Astrocyte (in vitro differentiated cells and primary cell): Measurements from ENCODE around the gene PTTG1. TPM values are rescaled to one million over a fixed set of nuclear protein-coding genes. Genes with fewer than 3 reads are reported as not detected.

Experiments used
- DNase-seq: peaks from one replicate; pipeline ENCODE4 v3.0.0-alpha.2; 2010; ENCODE audit warnings: low read depth
- FAIRE-seq: peaks from 2 replicates; lab custom pipeline; 2011; peaks lifted over from hg19 to GRCh38; lab: Jason Lieb, UNC
- H2AFZ ChIP-seq: 2 replicates; pipeline ENCODE4 v1.6.0; 2012; ENCODE audit warnings: low read depth, low read length, inconsistent platforms
- H3K27ac ChIP-seq: 2 replicates; pipeline ENCODE4 v1.5.1; 2011; ENCODE audit warnings: low read depth, low read length, inconsistent platforms
- H3K27me3 ChIP-seq: 2 replicates; pipeline ENCODE4 v1.6.0; 2011; ENCODE audit warnings: low read length, inconsistent platforms; ENCODE audit not compliant: insufficient read depth
- H3K36me3 ChIP-seq: 2 replicates; pipeline ENCODE4 v1.5.1; 2011; ENCODE audit warnings: low read length, inconsistent platforms; ENCODE audit not compliant: insufficient read depth
- H3K4me1 ChIP-seq: 2 replicates; pipeline ENCODE4 v1.5.1; 2011; ENCODE audit warnings: low read length, inconsistent platforms; ENCODE audit not compliant: insufficient read depth
- H3K4me2 ChIP-seq: 2 replicates; pipeline ENCODE4 v1.6.0; 2012; ENCODE audit warnings: low read length, inconsistent platforms
- H3K4me3 ChIP-seq: 2 replicates; pipeline ENCODE4 v1.5.1; 2011; ENCODE audit warnings: low read depth, mild to moderate bottlenecking, low read length, inconsistent platforms; ENCODE audit not compliant: insufficient read depth
- H3K79me2 ChIP-seq: 2 replicates; pipeline ENCODE4 v1.6.0; 2012; ENCODE audit warnings: mild to moderate bottlenecking, low read length, inconsistent platforms; ENCODE audit not compliant: insufficient read depth
- H3K9ac ChIP-seq: 2 replicates; pipeline ENCODE4 v1.6.0; 2012; ENCODE audit warnings: mild to moderate bottlenecking, low read length, inconsistent platforms
- H3K9me3 ChIP-seq: 2 replicates; pipeline ENCODE4 v1.5.1; 2012; ENCODE audit warnings: low read depth, mild to moderate bottlenecking, low read length, inconsistent platforms; ENCODE audit not compliant: insufficient read depth
- H4K20me1 ChIP-seq: 2 replicates; pipeline ENCODE4 v1.6.0; 2012; ENCODE audit warnings: low read length, inconsistent platforms; ENCODE audit not compliant: insufficient read depth
- H3K27ac Mint-ChIP-seq: one replicate; pipeline ENCODE4 v1.8.0; 2021; ENCODE audit warnings: mild to moderate bottlenecking, mixed read lengths; ENCODE audit not compliant: unreplicated experiment
- H3K27me3 Mint-ChIP-seq: one replicate; pipeline ENCODE4 v1.8.0; 2021; ENCODE audit warnings: low read depth, mixed read lengths; ENCODE audit not compliant: unreplicated experiment
- H3K36me3 Mint-ChIP-seq: one replicate; pipeline ENCODE4 v1.8.0; 2021; ENCODE audit warnings: low read depth, mixed read lengths; ENCODE audit not compliant: unreplicated experiment
- H3K4me1 Mint-ChIP-seq: one replicate; pipeline ENCODE4 v1.8.0; 2021; ENCODE audit warnings: low read depth, mixed read lengths; ENCODE audit not compliant: unreplicated experiment
- H3K4me3 Mint-ChIP-seq: one replicate; pipeline ENCODE4 v1.8.0; 2021; ENCODE audit warnings: mild to moderate bottlenecking, moderate library complexity, mixed read lengths; ENCODE audit not compliant: unreplicated experiment
- H3K9me3 Mint-ChIP-seq: one replicate; pipeline ENCODE4 v1.8.0; 2021; ENCODE audit warnings: mild to moderate bottlenecking, mixed read lengths; ENCODE audit not compliant: unreplicated experiment
- EZH2 ChIP-seq: IDR thresholded peaks from 2 replicates; pipeline ENCODE4 v1.6.1; 2012; ENCODE audit warnings: mild to moderate bottlenecking, low read length, inconsistent platforms; ENCODE audit not compliant: insufficient read depth
- total RNA-seq: library from RNA; stranded (reverse); gene quantifications from 2 replicates; pipeline ENCODE4 v1.2.1, GENCODE V29; 2021
- TF ChIP-seq, protein P1 (sequence below): IDR thresholded peaks from 2 replicates; pipeline ENCODE4 v1.5.1; 2011; ENCODE audit warnings: low read depth, mild to moderate bottlenecking, inconsistent platforms, low read length, moderate library complexity; ENCODE audit not compliant: insufficient read depth

Gene PTTG1
- total RNA-seq, 1 donor from 2014 or later: 20.4 TPM

DNA sequence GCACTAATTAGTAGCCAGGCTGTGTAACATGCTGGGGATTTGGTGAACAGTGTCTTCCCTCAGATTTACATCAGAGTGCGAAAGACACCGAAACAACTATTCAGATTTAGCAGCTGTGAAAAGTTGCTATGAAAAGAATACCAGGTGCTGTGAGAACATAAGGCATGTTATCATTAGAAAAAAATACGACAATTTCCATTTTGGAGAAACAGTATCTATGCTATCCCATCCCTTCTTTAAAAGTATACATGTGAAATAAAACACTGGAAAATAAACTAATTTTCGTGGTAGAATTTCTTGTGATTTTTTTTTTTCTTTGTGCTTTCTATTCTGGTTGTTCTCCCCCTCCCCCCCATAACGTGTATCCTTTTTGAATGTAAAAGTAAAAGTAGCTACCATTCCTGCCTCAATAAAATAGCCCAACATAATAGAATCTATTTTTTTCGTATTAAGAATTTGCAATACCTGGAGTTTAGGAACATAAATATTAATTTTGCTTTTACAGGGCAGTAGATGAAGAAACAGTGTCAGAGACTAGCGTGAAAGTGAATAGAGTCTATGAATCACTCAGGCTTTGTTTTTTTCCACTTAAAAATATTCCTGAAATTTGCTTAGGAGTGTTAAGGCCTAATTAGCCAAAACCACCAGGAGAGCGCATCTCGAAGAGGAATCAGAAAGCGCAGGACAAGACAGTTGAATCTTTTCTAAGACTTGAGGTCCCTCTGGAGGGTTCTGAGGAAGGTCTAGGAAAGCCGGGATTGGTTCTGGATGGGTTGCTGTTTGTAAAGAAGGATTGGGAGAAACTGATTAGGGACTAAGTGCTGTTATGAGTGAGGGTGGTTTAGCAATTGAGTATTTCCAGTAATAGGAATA lies 2.0 kb upstream of the PTTG1 start:
- FAIRE-seq: no peak
- H3K4me3 ChIP-seq: peak overlapping the region; percentile 95
- H3K4me3 Mint-ChIP-seq: peak overlapping the region; percentile 96
- H3K9me3 ChIP-seq: no peaks in the 10 kb centered on the region
- H3K4me1 Mint-ChIP-seq: peaks cover 15% of the 10 kb centered on the region
- peaks cover 21% of the 10 kb centered on the region for H3K4me1 ChIP-seq
- H3K9ac ChIP-seq: peak overlapping the region; percentile 98
- DNase-seq: no peak
- peak overlapping the region; percentile 91 for H3K27ac ChIP-seq
- no peaks in the 10 kb centered on the region for H3K36me3 Mint-ChIP-seq
- peak overlapping the region; percentile 87 for H3K4me2 ChIP-seq
- peaks cover 2% of the 10 kb centered on the region for H3K36me3 ChIP-seq
- H2AFZ ChIP-seq: peak overlapping the region; percentile 36
- H3K27me3 ChIP-seq: no peaks in the 10 kb centered on the region
- H3K9me3 Mint-ChIP-seq: no peaks in the 10 kb centered on the region
- H3K27ac Mint-ChIP-seq: peak overlapping the region; percentile 95
- peaks cover 67% of the 10 kb centered on the region for H3K79me2 ChIP-seq
- TF ChIP-seq, protein P1, sequence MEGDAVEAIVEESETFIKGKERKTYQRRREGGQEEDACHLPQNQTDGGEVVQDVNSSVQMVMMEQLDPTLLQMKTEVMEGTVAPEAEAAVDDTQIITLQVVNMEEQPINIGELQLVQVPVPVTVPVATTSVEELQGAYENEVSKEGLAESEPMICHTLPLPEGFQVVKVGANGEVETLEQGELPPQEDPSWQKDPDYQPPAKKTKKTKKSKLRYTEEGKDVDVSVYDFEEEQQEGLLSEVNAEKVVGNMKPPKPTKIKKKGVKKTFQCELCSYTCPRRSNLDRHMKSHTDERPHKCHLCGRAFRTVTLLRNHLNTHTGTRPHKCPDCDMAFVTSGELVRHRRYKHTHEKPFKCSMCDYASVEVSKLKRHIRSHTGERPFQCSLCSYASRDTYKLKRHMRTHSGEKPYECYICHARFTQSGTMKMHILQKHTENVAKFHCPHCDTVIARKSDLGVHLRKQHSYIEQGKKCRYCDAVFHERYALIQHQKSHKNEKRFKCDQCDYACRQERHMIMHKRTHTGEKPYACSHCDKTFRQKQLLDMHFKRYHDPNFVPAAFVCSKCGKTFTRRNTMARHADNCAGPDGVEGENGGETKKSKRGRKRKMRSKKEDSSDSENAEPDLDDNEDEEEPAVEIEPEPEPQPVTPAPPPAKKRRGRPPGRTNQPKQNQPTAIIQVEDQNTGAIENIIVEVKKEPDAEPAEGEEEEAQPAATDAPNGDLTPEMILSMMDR: no peak
- TF ChIP-seq EZH2: no peak
- H4K20me1 ChIP-seq: no peaks in the 10 kb centered on the region
- no peaks in the 10 kb centered on the region for H3K27me3 Mint-ChIP-seq

- peak overlapping the region; percentile 95 for H3K27ac Mint-ChIP-seq
- H3K36me3 Mint-ChIP-seq: no peaks in the 10 kb centered on the region
- H3K36me3 ChIP-seq: peaks cover 3% of the 10 kb centered on the region
- H2AFZ ChIP-seq: peak overlapping the region; percentile 15
- DNase-seq (no peak), FAIRE-seq (no peak)
- H3K27me3 Mint-ChIP-seq: no peaks in the 10 kb centered on the region
- H3K4me1 ChIP-seq: peaks cover 23% of the 10 kb centered on the region
- H3K27ac ChIP-seq: peak overlapping the region; percentile 91
- no peak overlapping the region for H3K9ac ChIP-seq
- peaks cover 70% of the 10 kb centered on the region for H3K79me2 ChIP-seq
- no peak overlapping the region for H3K4me3 ChIP-seq
- TF ChIP-seq, protein P1: no peak
- TF ChIP-seq EZH2: no peak
- H3K9me3 ChIP-seq: no peaks in the 10 kb centered on the region
- H4K20me1 ChIP-seq: no peaks in the 10 kb centered on the region
- H3K4me2 ChIP-seq: no peak overlapping the region
- H3K9me3 Mint-ChIP-seq: no peaks in the 10 kb centered on the region
- peak overlapping the region; percentile 96 for H3K4me3 Mint-ChIP-seq
- peaks cover 15% of the 10 kb centered on the region for H3K4me1 Mint-ChIP-seq
- no peaks in the 10 kb centered on the region for H3K27me3 ChIP-seq
These were observed 1.4 kb upstream of the PTTG1 start for GRCh38 chr5:160420331-160420610.

- Mint-ChIP-seq H3K4me3 (peak overlapping the region; percentile 12), H3K27me3 (no peaks in the 10 kb centered on the region), H3K36me3 (no peaks in the 10 kb centered on the region), H3K4me1 (peaks cover 10% of the 10 kb centered on the region), H3K27ac (no peak overlapping the region), H3K9me3 (no peaks in the 10 kb centered on the region)
- TF ChIP-seq EZH2: no peak
- TF ChIP-seq, protein P1: no peak
- Histone ChIP-seq H3K4me3 (peak overlapping the region; percentile 86), H3K36me3 (peaks cover 6% of the 10 kb centered on the region), H3K4me2 (peak overlapping the region; percentile 91), H3K4me1 (peaks cover 18% of the 10 kb centered on the region), H3K9ac (peak overlapping the region; percentile 83), H3K79me2 (peaks cover 49% of the 10 kb centered on the region), H3K27ac (no peak overlapping the region), H3K27me3 (no peaks in the 10 kb centered on the region), H4K20me1 (no peaks in the 10 kb centered on the region), H2AFZ (no peak overlapping the region), H3K9me3 (no peaks in the 10 kb centered on the region)
- FAIRE-seq (no peak), DNase-seq (no peak)
These were observed 1.4 kb downstream of the PTTG1 start for GRCh38 chr5:160423099-160423498.
